ENCODE results near the gene TEKT5. TPM values are rescaled to one million over a fixed set of nuclear protein-coding genes. Genes with fewer than 3 reads are reported as not detected.

The TEKT5 gene
- total RNA-seq, 1 donor from 2014 or later = 0.07 TPM

DNA sequence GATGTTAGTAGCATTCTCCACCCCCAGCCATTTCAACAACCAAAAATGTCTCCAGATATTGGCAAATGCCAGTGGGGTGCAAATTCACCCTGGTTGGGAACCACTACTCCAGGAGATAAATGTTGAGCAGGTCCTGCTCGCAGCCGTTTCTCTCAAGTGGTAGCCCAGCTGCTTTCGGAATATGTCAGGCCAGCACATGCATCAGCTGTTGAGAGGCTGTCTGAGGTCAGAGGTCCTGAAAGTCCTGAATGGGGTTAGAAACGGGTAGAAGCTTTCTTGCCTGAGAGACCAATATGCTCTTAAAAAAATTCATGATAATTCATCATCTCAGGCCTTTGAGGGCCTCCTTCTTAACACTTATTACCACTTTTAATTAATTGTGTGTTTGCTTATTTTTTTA, 31.0 kb downstream of the TEKT5 start:
- Mint-ChIP-seq H3K4me1 (no peaks in the 10 kb centered on the region), H3K9me3 (no peaks in the 10 kb centered on the region)

GRCh38 chr16:10663146-10663545, 31.6 kb downstream of the TEKT5 start:
- H3K4me1 Mint-ChIP-seq = no peaks in the 10 kb centered on the region
- DNase-seq (ENCODE audit: low spot score) = no peak

More for the DNA sequence above, 31.0 kb downstream of the TEKT5 start:
- no peaks in the 10 kb centered on the region for H3K27me3 ChIP-seq
- no peak overlapping the region for H3K4me2 ChIP-seq
- H3K4me1 ChIP-seq = peaks cover 7% of the 10 kb centered on the region
- H3F3A ChIP-seq (ENCODE audit: low read depth) = no peaks in the 10 kb centered on the region
- no peaks in the 10 kb centered on the region for H3K79me2 ChIP-seq (ENCODE audit: low read depth)
- H3K4me3 ChIP-seq = no peak overlapping the region
- Mint-ChIP-seq H3K27me3 (ENCODE audit: insufficient read depth, low read depth) (peaks cover 9% of the 10 kb centered on the region), H3K27ac (no peak overlapping the region), H3K36me3 (no peaks in the 10 kb centered on the region), H3K4me3 (no peak overlapping the region)
- no peaks in the 10 kb centered on the region for H4K20me1 ChIP-seq (ENCODE audit: low read depth)
- no peaks in the 10 kb centered on the region for H3K9me3 ChIP-seq (ENCODE audit: low read depth)
- H3K9ac ChIP-seq = no peak overlapping the region
- no peak overlapping the region for H2AFZ ChIP-seq (replicated peaks)
- H3K36me3 ChIP-seq = no peaks in the 10 kb centered on the region
- H3K27ac ChIP-seq = no peak overlapping the region
- DNase-seq (ENCODE audit: low spot score) = no peak
- no peak for TF ChIP-seq EZH2phosphoT487 (IDR thresholded peaks at IDR 0.05)
- no peak for TF ChIP-seq EZH2 (IDR thresholded peaks at IDR 0.05)
- TF ChIP-seq, protein P1, sequence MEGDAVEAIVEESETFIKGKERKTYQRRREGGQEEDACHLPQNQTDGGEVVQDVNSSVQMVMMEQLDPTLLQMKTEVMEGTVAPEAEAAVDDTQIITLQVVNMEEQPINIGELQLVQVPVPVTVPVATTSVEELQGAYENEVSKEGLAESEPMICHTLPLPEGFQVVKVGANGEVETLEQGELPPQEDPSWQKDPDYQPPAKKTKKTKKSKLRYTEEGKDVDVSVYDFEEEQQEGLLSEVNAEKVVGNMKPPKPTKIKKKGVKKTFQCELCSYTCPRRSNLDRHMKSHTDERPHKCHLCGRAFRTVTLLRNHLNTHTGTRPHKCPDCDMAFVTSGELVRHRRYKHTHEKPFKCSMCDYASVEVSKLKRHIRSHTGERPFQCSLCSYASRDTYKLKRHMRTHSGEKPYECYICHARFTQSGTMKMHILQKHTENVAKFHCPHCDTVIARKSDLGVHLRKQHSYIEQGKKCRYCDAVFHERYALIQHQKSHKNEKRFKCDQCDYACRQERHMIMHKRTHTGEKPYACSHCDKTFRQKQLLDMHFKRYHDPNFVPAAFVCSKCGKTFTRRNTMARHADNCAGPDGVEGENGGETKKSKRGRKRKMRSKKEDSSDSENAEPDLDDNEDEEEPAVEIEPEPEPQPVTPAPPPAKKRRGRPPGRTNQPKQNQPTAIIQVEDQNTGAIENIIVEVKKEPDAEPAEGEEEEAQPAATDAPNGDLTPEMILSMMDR (IDR thresholded peaks at IDR 0.05) = no peak

DNA sequence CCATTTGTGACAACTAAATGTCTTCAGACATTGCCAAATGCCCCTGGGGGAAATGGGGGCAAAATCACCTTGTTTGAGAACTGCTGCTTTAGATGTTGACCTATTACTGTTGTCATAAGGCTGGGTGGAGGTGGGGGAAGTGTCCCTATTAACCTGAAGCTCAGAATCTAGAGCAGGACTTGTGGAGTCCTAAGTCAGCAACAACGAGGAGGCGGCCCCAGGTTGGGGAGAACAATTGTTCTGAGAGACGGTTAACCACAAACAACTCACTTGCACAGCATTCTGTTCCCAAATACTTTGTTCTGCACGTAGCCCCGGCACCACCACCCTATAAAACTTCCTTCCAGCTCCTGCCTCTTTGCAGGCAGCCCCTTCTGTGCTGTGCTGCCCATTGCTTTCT, 32.5 kb downstream of the TEKT5 start:
- Histone ChIP-seq H2AFZ (replicated peaks) (no peak overlapping the region), H3K79me2 (ENCODE audit: low read depth) (no peaks in the 10 kb centered on the region), H3K9me3 (ENCODE audit: low read depth) (no peaks in the 10 kb centered on the region), H3K4me2 (no peak overlapping the region), H3K27me3 (no peaks in the 10 kb centered on the region), H3K36me3 (no peaks in the 10 kb centered on the region), H3F3A (ENCODE audit: low read depth) (no peaks in the 10 kb centered on the region), H3K9ac (no peak overlapping the region), H3K4me3 (no peak overlapping the region), H4K20me1 (ENCODE audit: low read depth) (no peaks in the 10 kb centered on the region), H3K4me1 (peaks cover 4% of the 10 kb centered on the region), H3K27ac (no peak overlapping the region)
- Mint-ChIP-seq H3K4me3 (no peak overlapping the region), H3K9me3 (no peaks in the 10 kb centered on the region), H3K27me3 (ENCODE audit: insufficient read depth, low read depth) (peaks cover 9% of the 10 kb centered on the region), H3K36me3 (no peaks in the 10 kb centered on the region), H3K4me1 (no peaks in the 10 kb centered on the region), H3K27ac (no peak overlapping the region)
- TF ChIP-seq EZH2 (IDR thresholded peaks at IDR 0.05) (no peak), EZH2phosphoT487 (IDR thresholded peaks at IDR 0.05) (no peak)
- TF ChIP-seq, protein P1 (IDR thresholded peaks at IDR 0.05) = no peak
- no peak for DNase-seq (ENCODE audit: low spot score)

More at GRCh38 chr16:10663146-10663545, 31.6 kb downstream of the TEKT5 start:
- Histone ChIP-seq H3K79me2 (ENCODE audit: low read depth) (no peaks in the 10 kb centered on the region), H3K27me3 (no peaks in the 10 kb centered on the region), H3K9me3 (ENCODE audit: low read depth) (no peaks in the 10 kb centered on the region), H3K9ac (no peak overlapping the region), H3K36me3 (no peaks in the 10 kb centered on the region), H3K4me3 (no peak overlapping the region), H2AFZ (replicated peaks) (no peak overlapping the region), H3F3A (ENCODE audit: low read depth) (no peaks in the 10 kb centered on the region), H3K4me2 (no peak overlapping the region), H4K20me1 (ENCODE audit: low read depth) (no peaks in the 10 kb centered on the region), H3K27ac (no peak overlapping the region), H3K4me1 (peaks cover 5% of the 10 kb centered on the region)
- Mint-ChIP-seq H3K27me3 (ENCODE audit: insufficient read depth, low read depth) (peaks cover 9% of the 10 kb centered on the region), H3K9me3 (no peaks in the 10 kb centered on the region), H3K4me3 (no peak overlapping the region), H3K36me3 (no peaks in the 10 kb centered on the region), H3K27ac (no peak overlapping the region)
- no peak for TF ChIP-seq EZH2phosphoT487 (IDR thresholded peaks at IDR 0.05)
- TF ChIP-seq EZH2 (IDR thresholded peaks at IDR 0.05) = no peak
- TF ChIP-seq, protein P1 (IDR thresholded peaks at IDR 0.05) = no peak
